Skin of body (tissue), 2 donors: Measurements from ENCODE around the gene SMTNL1. TPM values are rescaled to one million over a fixed set of nuclear protein-coding genes. Genes with fewer than 3 reads are reported as not detected.
"Not testable (repeated sequence)": the region's sequence is repeated elsewhere in the genome, so short reads cannot be mapped to it uniquely, and the experiment has no call there.

ENCODE experiments used
- DNase-seq: peaks from one replicate; lab custom pipeline; 2025; lab: John Stamatoyannopoulos, UW
- total RNA-seq: library from RNA; depleted of rRNA; stranded (reverse); fragments of >200 nt; gene quantifications from one replicate; pipeline ENCODE4 v1.2.3, GENCODE V29; 2014

SMTNL1 gene
- total RNA-seq, 1 donor from 2014 or later, result 7.9 TPM

DNA sequence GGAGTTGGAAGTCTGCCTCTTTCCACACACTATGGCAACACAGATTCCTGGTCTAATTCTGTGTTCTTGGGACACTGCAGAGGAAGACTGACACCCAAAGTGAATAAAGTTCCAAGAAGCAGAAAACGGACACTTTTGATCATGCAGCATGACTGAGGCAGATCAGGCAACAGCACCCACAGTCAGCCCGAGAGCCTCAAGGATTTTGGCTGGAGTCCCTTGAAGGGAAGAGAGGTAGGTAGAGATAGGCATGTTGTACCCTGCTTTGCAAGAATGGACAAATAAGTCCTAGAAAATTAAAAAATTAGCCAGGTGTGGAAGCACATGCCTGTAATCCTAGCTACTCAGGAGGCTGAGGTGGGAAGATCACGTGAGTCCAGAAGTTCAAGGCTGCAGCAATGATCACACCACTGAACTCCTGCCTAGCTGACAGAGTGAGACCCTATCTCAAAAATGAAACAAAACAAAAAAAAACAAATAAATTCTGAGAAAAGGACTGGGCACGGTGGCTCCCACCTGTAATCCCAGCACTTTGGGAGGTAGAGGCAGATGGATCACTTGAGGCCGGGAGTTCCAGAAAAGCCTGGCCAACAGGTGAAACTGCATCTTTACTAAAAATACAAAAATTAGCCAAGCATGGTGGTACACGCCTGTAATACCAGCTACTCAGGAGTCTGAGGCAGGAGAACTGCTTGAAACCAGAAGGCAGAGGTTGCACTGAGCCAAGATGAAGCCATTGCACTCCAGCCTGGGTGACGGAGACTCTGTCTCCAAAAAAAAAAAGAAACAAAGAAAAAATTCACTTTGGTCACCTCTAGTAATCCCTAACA, 28.8 kb upstream of the SMTNL1 start:
- DNase-seq, result no peak

DNA sequence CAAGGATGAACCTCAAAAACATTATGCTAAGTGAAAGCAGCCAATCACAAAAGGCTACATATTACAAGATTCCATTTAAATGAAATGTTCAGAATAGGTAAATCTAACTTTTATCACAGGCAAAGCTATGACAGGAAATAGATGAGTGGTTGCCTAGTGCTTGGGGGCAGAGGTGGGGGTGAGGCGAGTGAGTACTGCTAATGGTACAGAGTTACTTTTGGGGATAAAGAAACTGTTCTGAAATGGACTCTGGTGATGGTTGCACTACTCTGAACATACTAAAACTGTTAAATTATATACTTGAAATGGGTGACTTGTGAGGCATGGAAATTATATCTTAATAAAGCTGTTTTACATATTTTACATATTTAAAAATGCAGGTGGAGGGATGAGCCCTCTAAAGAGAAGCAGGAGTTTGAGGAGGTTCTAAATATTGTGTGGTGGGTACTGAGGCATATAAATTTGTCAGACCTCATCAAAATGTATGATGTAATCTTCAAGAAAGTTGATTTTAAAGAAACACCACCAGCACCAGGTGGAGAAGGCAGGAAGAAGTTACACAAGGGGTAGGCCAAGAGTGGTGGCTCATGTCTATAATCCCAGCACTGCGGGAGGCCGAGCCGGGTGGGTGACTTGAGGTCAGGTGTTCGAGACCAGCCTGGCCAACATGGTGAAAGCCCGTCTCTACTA, 25.5 kb upstream of the SMTNL1 start:
- DNase-seq, result no peak

GRCh38 chr11:57512646-57513451, 24.5 kb upstream of the SMTNL1 start:
- no peak for DNase-seq

DNA sequence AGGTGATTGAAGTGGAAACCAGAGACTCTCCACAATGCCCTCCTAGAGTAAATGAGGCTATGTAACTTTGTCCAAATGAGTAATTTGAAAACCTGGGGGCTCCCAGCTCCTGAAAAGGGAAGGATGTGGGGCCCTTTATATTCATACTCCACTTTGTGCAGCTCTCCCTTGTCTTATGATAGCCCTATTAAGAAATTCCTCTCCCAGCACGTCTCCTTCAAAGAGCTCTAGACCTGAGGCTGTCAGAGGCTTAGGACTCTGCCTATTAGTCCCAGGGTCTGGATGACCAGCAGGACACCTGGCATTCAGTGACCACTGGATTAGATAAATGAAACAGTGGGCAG, 24.0 kb upstream of the SMTNL1 start:
- DNase-seq, result no peak

DNA sequence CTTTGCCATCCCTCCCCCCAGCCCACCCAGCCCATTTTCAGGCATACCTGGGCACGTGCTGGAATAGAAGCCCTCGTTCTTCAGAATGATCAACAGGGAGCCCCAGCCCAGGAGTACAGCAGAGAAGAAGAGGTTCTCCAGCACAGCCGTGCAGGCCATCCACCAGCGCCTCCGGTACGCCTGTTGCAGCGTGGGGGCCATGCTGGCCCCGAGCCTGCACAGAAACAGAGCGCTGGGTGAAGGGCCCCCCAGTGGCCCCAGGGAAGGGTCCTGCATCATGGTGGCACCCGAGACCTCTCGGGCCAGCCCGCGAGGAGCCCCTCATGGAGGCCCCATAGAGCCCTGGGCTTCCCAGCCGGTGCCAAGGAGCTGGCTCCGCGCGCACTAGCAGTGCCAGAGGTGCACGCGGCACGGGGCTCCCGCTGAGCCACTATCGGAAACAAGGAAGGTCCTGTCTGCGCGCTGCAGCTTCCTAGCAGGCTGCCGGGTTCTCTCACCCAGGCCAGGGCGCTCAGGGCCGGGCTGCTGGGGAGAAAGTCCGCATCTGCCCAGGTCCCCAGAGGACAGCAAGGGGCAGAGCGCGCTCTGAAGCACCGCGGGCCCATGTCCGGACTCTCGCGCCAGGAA, 23.4 kb upstream of the SMTNL1 start:
- DNase-seq, result no peak

GRCh38 chr11:57514538-57515331, 22.7 kb upstream of the SMTNL1 start:
- DNase-seq, result no peak

- DNase-seq, result no peak
Measured at GRCh38 chr11:57515332-57516060, 21.9 kb upstream of the SMTNL1 start, which contains the start of gene SLC43A1. Gene SLC43A1 (minus strand): TSS chr11:57515702. CDS start chr11:57514111, 1,591 bp downstream.

DNA sequence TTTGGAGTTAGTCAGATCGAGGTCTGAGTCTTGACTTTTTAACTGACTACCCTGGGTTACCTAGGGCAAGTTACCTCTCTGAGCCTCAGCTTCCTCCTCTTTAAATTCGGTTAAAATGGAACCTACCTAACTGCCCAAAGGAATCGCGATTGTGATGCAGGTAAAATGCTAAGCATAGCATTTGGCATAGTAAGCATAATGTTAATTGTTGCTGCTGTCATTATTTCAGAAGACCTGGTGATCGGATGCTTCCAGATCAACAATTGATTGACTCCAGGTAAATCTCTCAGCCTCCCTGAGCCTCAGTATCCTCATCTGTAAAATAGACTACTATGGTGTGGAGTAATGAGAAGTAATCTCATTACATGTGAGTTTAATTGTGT, 21.3 kb upstream of the SMTNL1 start:
- DNase-seq, result no peak

DNA sequence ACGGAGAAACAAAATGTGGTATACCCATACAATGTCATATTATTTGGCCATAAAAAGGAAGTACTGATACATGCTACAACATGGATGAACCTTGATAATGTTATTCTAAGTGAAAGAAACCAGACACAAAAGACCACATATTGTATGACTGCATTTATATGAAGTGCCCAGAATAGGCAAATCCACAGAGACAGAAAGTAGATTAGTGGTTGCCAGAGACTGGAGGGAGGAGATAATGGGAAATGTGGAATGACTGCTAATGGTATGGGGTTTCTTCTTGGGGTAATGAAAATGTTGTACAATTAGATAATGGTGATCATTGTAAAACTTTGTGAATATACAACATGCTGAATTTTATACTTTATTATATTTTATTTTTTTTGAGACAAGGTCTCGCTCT, 16.3 kb upstream of the SMTNL1 start:
- DNase-seq, result no peak

- no peak for DNase-seq
Measured at GRCh38 chr11:57523419-57523818, 14.0 kb upstream of the SMTNL1 start.

GRCh38 chr11:57527056-57527631, 10.3 kb upstream of the SMTNL1 start:
- DNase-seq, result peak; percentile 53

DNA sequence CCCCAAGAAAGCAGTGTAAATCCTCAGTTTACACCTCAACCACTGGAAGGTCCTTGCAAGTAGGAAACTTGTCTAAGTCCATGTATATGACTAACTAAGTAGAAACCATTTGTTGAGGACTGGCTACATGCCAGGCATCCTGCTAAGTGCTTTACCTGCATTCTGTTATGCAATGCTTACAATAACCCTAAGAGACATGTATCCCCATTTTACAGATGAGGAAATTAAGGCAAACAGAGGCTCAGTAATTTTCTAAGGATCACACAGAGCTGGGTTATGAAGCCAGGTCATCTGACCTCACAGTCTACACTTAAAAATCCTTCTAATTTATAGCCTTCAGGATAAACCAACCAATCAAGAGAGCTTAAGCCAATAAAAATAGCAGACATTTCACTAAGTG, 8.4 kb upstream of the SMTNL1 start:
- DNase-seq, result no peak

- DNase-seq, result no peak
Measured at GRCh38 chr11:57530215-57530595, 7.2 kb upstream of the SMTNL1 start.

GRCh38 chr11:57530596-57531507, 6.5 kb upstream of the SMTNL1 start, which contains the start of gene TIMM10:
Gene TIMM10 (minus strand): TSS chr11:57530754. CDS start chr11:57530189, 565 bp downstream.
- DNase-seq, result peak; percentile 96

- not testable (repeated sequence) for DNase-seq
Measured at GRCh38 chr11:57534449-57534848, 2.9 kb upstream of the SMTNL1 start.

DNA sequence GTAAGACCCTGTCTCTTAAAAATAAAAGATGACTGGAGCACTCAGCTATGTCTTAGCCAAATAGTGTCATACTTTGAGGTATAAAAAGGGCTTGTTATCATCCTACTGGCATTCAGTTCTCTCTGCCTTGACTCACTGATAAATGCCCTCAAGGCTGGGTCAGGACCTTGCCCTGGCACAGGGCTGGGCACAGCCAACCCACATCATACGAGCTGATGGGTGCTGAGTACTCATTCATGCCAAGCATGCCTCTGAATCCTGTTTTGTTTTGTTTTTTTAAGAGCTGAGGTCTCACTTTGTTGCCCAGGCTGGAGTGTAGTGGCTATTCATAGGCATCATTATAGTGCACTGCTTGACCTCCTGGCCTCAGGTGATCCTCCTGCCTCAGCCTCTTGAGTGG, 1.9 kb downstream of the SMTNL1 start:
- DNase-seq, result no peak

DNA sequence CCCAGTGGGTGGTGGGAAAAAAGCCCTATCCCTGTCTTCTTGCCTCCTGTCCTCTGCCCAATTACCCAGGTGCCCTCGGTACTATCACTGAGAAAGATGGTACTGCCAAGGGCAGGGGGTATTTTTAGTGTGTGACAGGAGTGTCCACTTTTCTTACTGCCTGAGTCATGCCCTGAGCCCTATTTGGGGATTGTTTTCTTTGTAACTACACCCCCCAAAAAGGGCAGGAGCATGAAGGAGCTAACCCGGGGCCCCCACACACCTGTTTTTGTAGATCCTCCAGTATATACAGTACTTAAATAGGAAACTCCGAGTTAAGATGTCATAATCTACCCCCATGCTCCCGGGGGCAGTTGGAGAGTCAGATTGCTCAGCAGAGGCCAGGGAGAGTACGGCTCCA, 3.8 kb downstream of the SMTNL1 start:
- DNase-seq, result no peak

GRCh38 chr11:57542582-57542981, 5.2 kb downstream of the SMTNL1 start:
- no peak for DNase-seq

GRCh38 chr11:57543593-57543992, 6.2 kb downstream of the SMTNL1 start:
- no peak for DNase-seq
